Lower leg skin (tissue), 4 donors: Measurements from ENCODE around the gene AGXT. TPM values are rescaled to one million over a fixed set of nuclear protein-coding genes. Genes with fewer than 3 reads are reported as not detected.
A peak's percentile ranks its signal among the peaks of the same experiment; 100 is the strongest.

Experiments
- DNase-seq, 2 donors: peaks; one replicate each; pipeline ENCODE4 v3.0.0-alpha.2; 2019; ENCODE audit warnings: low spot score in 2 of 2
- H3K4me3 ChIP-seq: fragments of 200-600 bp; sonication (generic); 2 replicates; pipeline ENCODE4 v1.5.1; 2017; ENCODE audit warnings: mild to moderate bottlenecking, low read depth; ENCODE audit not compliant: poor library complexity, severe bottlenecking
- CTCF ChIP-seq, 3 donors: fragments of 450-650 bp; IDR thresholded peaks; one replicate each; pipeline ENCODE4 v1.5.1; 2016; ENCODE audit warnings: antibody characterized with exemption in 3 of 3, mild to moderate bottlenecking in 3 of 3, moderate library complexity in 2 of 3
- POLR2A ChIP-seq, 2 donors: fragments of 450-650 bp; IDR thresholded peaks; one replicate each; pipeline ENCODE4 v1.6.1; 2016 to 2017; ENCODE audit warnings: antibody characterized with exemption in 2 of 2, mild to moderate bottlenecking in 1 of 2, moderate library complexity in 1 of 2
- WGBS, 2 donors: methylation state at CpG; one replicate each; pipeline ENCODE4 v1.1.5; 2018; 5-methylcytosine and 5-hydroxymethylcytosine counted together
- intact Hi-C: fragments of 100-400 bp; cut with DNase I; formaldehyde crosslinking; loops from one replicate; pipeline ENCODE4 v1.15.0; 2023; ENCODE audit warnings: low total_unique reads
- total RNA-seq, 4 donors: library from RNA; depleted of rRNA; stranded (reverse); fragments of >200 nt; gene quantifications; one replicate each; pipeline ENCODE4 v1.1.0, GENCODE V29; 2016

AGXT gene
- total RNA-seq, 4 donors from 2014 or later: not detected

- no peak overlapping the region for H3K4me3 ChIP-seq
- TF ChIP-seq POLR2A (IDR thresholded peaks at IDR 0.05): no peak
- TF ChIP-seq CTCF (IDR thresholded peaks at IDR 0.05): no peak
- no peak for DNase-seq
- 75 to 76% methylated on average over 12 of the region's 12 CpGs for WGBS, 2 donors
- intact Hi-C loops: no loop called here
Observed at GRCh38 chr2:240848900-240849680, 19.5 kb upstream of the AGXT start.

GRCh38 chr2:240850026-240850425 is 18.6 kb upstream of the AGXT start:
- intact Hi-C loops: no loop called here
- no peak overlapping the region for H3K4me3 ChIP-seq
- 86 to 89% methylated on average over 10 of the region's 11 CpGs for WGBS, 2 donors
- TF ChIP-seq POLR2A (IDR thresholded peaks at IDR 0.05): no peak
- no peak for TF ChIP-seq CTCF (IDR thresholded peaks at IDR 0.05)
- DNase-seq: no peak

- 68% methylated on average over 11 of the region's 11 CpGs for WGBS, 2 donors
Observed at GRCh38 chr2:240850756-240851077, 17.9 kb upstream of the AGXT start.

GRCh38 chr2:240851078-240851991 is 17.3 kb upstream of the AGXT start:
- peak; percentile 85 to 97 for DNase-seq
- TF ChIP-seq POLR2A (IDR thresholded peaks at IDR 0.05) (no peak), CTCF (IDR thresholded peaks at IDR 0.05) (peak in 1 of 3 donors; percentile 63)
- WGBS, 2 donors: 40 to 44% methylated on average over 16 to 27 of the region's 33 CpGs
- no peak overlapping the region for H3K4me3 ChIP-seq
- intact Hi-C loops: no loop called here

More at GRCh38 chr2:240850756-240851077, 17.9 kb upstream of the AGXT start:
- TF ChIP-seq CTCF (IDR thresholded peaks at IDR 0.05): no peak
- no peak for TF ChIP-seq POLR2A (IDR thresholded peaks at IDR 0.05)
- intact Hi-C loops: no loop called here
- DNase-seq: no peak
- H3K4me3 ChIP-seq: no peak overlapping the region

- intact Hi-C loops: no loop called here
- TF ChIP-seq POLR2A (IDR thresholded peaks at IDR 0.05) (no peak), CTCF (IDR thresholded peaks at IDR 0.05) (no peak)
- WGBS, 2 donors: 81 to 84% methylated on average over 13 to 15 of the region's 15 CpGs
- no peak for DNase-seq
- H3K4me3 ChIP-seq: no peak overlapping the region
Observed at GRCh38 chr2:240852671-240853314, 15.8 kb upstream of the AGXT start.
